B cell (primary cell): ENCODE measurements around the gene INSIG1.

Source experiments
- CTCF ChIP-seq: fragments of 200-600 bp; IDR thresholded peaks from one replicate; pipeline ENCODE4 v1.8.0; 2022; ENCODE audit warnings: antibody characterized with exemption, mild to moderate bottlenecking
- EZH2 ChIP-seq: IDR thresholded peaks from 2 replicates; pipeline ENCODE4 v1.6.1; 2012; ENCODE audit warnings: borderline replicate concordance, low read depth, mild to moderate bottlenecking, moderate library complexity, low read length; ENCODE audit not compliant: insufficient read depth, poor library complexity, severe bottlenecking

- TF ChIP-seq CTCF (no peak), EZH2 (no peak)
Observed at GRCh38 chr7:155270861-155271260, 26.8 kb upstream of the INSIG1 start.
